DND-41 (cell line): Measurements from ENCODE around the gene NIT1.

Experiments
- EZH2 ChIP-seq: IDR thresholded peaks from 3 replicates; pipeline ENCODE4 v1.6.1; 2012; ENCODE audit warnings: borderline replicate concordance, low read depth, mild to moderate bottlenecking, moderate library complexity, low read length, inconsistent platforms; ENCODE audit not compliant: severe bottlenecking
- TF ChIP-seq, protein P1 (sequence below): IDR thresholded peaks from 2 replicates; pipeline ENCODE4 v1.5.1; 2012; ENCODE audit warnings: borderline replicate concordance, low read length, moderate library complexity, mild to moderate bottlenecking; ENCODE audit not compliant: poor library complexity, severe bottlenecking; ENCODE audit errors: extremely low read depth

DNA sequence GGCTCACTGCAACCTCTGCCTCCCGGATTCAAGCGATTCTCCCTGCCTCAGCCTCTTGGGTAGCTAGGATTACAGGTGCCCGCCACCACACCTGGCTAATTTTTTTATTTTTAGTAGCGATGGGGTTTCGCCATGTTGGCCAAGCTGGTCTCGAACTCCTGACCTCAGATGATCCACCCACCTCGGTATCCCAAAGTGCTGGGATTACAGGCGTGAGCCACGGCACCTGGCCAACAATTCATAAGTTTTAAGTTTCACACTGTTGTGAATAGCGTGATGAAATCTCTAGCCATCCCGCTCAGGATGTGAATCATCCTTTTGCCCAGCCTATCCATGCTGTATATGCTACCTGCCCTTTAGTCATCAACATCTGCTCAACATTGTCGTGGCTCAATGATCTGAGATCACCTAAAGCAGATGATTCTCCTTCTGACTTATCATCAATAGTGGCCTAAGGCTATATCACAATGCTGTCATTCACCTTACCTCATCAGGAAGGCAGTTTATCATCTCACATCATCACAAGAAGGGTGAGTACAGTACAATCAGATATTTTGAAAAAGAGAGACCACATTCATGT is 2.7 kb upstream of the NIT1 start:
- TF ChIP-seq, protein P1, sequence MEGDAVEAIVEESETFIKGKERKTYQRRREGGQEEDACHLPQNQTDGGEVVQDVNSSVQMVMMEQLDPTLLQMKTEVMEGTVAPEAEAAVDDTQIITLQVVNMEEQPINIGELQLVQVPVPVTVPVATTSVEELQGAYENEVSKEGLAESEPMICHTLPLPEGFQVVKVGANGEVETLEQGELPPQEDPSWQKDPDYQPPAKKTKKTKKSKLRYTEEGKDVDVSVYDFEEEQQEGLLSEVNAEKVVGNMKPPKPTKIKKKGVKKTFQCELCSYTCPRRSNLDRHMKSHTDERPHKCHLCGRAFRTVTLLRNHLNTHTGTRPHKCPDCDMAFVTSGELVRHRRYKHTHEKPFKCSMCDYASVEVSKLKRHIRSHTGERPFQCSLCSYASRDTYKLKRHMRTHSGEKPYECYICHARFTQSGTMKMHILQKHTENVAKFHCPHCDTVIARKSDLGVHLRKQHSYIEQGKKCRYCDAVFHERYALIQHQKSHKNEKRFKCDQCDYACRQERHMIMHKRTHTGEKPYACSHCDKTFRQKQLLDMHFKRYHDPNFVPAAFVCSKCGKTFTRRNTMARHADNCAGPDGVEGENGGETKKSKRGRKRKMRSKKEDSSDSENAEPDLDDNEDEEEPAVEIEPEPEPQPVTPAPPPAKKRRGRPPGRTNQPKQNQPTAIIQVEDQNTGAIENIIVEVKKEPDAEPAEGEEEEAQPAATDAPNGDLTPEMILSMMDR, result no peak
- no peak for TF ChIP-seq EZH2
